T-helper 17 cell (primary cell): ENCODE measurements around the gene LDHB. TPM values are rescaled to one million over a fixed set of nuclear protein-coding genes. Genes with fewer than 3 reads are reported as not detected.

Experiments used
- ATAC-seq: fragments of 150-1000 bp; cut with Tn5 transposase; 2 replicates; pipeline ENCODE4 v1.10.0; 2021; ENCODE audit warnings: mild to moderate bottlenecking, moderate library complexity
- DNase-seq, 3 donors: peaks; one replicate each; pipeline versions ENCODE4 v3.0.0 to v3.0.0-alpha.2; 2020 to 2021
- H3K9me3 ChIP-seq: one replicate; pipeline ENCODE4 v1.7.0; 2013; ENCODE audit warnings: low read length, mild to moderate bottlenecking; ENCODE audit not compliant: control insufficient read depth, poor library complexity, severe bottlenecking
- H3K27ac Mint-ChIP-seq: one replicate; pipeline ENCODE4 v1.8.0; 2022; ENCODE audit warnings: mild to moderate bottlenecking, moderate library complexity, mixed read lengths
- H3K27me3 Mint-ChIP-seq: one replicate; pipeline ENCODE4 v1.8.0; 2022; ENCODE audit warnings: mixed read lengths
- H3K36me3 Mint-ChIP-seq: one replicate; pipeline ENCODE4 v1.8.0; 2022; ENCODE audit warnings: low read depth, mixed read lengths
- H3K4me1 Mint-ChIP-seq: one replicate; pipeline ENCODE4 v1.8.0; 2022; ENCODE audit warnings: mild to moderate bottlenecking, mixed read lengths
- H3K4me3 Mint-ChIP-seq: one replicate; pipeline ENCODE4 v1.8.0; 2022; ENCODE audit warnings: mild to moderate bottlenecking, moderate library complexity, mixed read lengths
- total RNA-seq, 4 donors: library from RNA in 2 of 4; stranded (reverse) in 2 of 4; gene quantifications; one replicate each; pipeline ENCODE4 v1.2.3 and lab custom pipeline; 2022 to 2026

The LDHB gene
- total RNA-seq, 2 donors from 2014 or later: 767 to 787 TPM

- Mint-ChIP-seq H3K4me1 (no peaks in the 10 kb centered on the region), H3K27ac (no peak overlapping the region)
Observed at GRCh38 chr12:21585485-21585884, 72.2 kb downstream of the LDHB start.

More at GRCh38 chr12:21585485-21585884, 72.2 kb downstream of the LDHB start:
- DNase-seq (no peak), ATAC-seq (no peak)
- H3K4me3 Mint-ChIP-seq: no peak overlapping the region
- H3K36me3 Mint-ChIP-seq: peaks cover 3% of the 10 kb centered on the region
- no peaks in the 10 kb centered on the region for H3K9me3 ChIP-seq
- H3K27me3 Mint-ChIP-seq: peaks cover 5% of the 10 kb centered on the region

Other genes starting within 250 kb of the LDHB start
- 10 to 100 TPM; 53.9 to 57.5 TPM for gene PYROXD1, start 220.2 kb downstream of the LDHB start, total RNA-seq
- 10 to 100 TPM; 23.8 to 28.0 TPM for gene RECQL, start 156.2 kb downstream of the LDHB start, total RNA-seq
- 10 to 100 TPM; 31.2 to 38.3 TPM for gene GOLT1B, start 156.1 kb downstream of the LDHB start, total RNA-seq
- gene SPX, start 131.5 kb downstream of the LDHB start, total RNA-seq: 1 to 10 TPM in 1 of 2 donors, not detected in 1; 5.6 TPM
- gene GYS2, start 53.0 kb downstream of the LDHB start, total RNA-seq: under 1 TPM in 1 of 2 donors, not detected in 1; 0.15 TPM
- gene KCNJ8, start 116.9 kb upstream of the LDHB start, total RNA-seq: not detected